Activated effector memory CD4-positive, alpha-beta T cell treated with Interleukin-2 at 50 U/mL for 16 hours (primary cell): Measurements from ENCODE around the gene PRAMEF20.

Source experiments
- DNase-seq: peaks from one replicate; pipeline ENCODE4 v3.0.0-alpha.2; 2020

PRAMEF20 gene

DNA sequence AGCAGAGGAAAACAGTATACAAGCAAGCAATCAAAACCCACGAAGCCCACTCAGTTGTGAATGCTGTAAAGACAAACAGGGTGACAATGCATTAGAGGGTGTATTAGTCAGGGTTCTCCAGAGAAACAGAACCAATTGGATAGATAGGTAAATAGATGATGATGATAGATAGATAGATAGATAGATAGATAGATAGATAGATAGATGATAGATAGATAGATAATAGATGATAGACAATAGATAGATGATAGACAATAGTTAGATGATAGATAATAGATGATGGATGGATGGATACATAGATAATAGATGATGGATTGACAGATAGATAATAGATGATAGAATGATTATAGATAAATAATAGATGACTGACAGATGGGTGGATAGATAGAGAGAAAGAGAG, 55.3 kb downstream of the PRAMEF20 start:
- no peak for DNase-seq

- DNase-seq, result no peak
Measured at GRCh38 chr1:13469343-13469742, 59.1 kb downstream of the PRAMEF20 start.
